Fibroblast of the aortic adventitia (primary cell): Measurements from ENCODE around the gene SMIM12. TPM values are rescaled to one million over a fixed set of nuclear protein-coding genes. Genes with fewer than 3 reads are reported as not detected.

ENCODE experiments used
- DNase-seq: peaks from one replicate; pipeline ENCODE4 v3.0.0-alpha.2; 2010; ENCODE audit warnings: low read depth
- H3K4me3 ChIP-seq: 2 replicates; pipeline ENCODE4 v1.5.1; 2011; ENCODE audit warnings: low read depth, mild to moderate bottlenecking, control low read depth, low read length, moderate library complexity
- total RNA-seq: library from RNA; depleted of rRNA; stranded (reverse); fragments of >200 nt; gene quantifications from 2 replicates; pipeline ENCODE4 v1.2.3, GENCODE V29; 2012; ENCODE audit warnings: low replicate concordance
- TF ChIP-seq, protein P1 (sequence below): IDR thresholded peaks from 2 replicates; pipeline ENCODE4 v1.5.1; 2011; ENCODE audit warnings: mild to moderate bottlenecking, low read length, control low read depth, inconsistent platforms; ENCODE audit not compliant: insufficient read depth

Gene SMIM12
- total RNA-seq, 1 donor: 24.9 TPM

GRCh38 chr1:34840426-34840825, 19.1 kb downstream of the SMIM12 start:
- no peak overlapping the region for H3K4me3 ChIP-seq
- TF ChIP-seq, protein P1, sequence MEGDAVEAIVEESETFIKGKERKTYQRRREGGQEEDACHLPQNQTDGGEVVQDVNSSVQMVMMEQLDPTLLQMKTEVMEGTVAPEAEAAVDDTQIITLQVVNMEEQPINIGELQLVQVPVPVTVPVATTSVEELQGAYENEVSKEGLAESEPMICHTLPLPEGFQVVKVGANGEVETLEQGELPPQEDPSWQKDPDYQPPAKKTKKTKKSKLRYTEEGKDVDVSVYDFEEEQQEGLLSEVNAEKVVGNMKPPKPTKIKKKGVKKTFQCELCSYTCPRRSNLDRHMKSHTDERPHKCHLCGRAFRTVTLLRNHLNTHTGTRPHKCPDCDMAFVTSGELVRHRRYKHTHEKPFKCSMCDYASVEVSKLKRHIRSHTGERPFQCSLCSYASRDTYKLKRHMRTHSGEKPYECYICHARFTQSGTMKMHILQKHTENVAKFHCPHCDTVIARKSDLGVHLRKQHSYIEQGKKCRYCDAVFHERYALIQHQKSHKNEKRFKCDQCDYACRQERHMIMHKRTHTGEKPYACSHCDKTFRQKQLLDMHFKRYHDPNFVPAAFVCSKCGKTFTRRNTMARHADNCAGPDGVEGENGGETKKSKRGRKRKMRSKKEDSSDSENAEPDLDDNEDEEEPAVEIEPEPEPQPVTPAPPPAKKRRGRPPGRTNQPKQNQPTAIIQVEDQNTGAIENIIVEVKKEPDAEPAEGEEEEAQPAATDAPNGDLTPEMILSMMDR: no peak
- no peak for DNase-seq

DNA sequence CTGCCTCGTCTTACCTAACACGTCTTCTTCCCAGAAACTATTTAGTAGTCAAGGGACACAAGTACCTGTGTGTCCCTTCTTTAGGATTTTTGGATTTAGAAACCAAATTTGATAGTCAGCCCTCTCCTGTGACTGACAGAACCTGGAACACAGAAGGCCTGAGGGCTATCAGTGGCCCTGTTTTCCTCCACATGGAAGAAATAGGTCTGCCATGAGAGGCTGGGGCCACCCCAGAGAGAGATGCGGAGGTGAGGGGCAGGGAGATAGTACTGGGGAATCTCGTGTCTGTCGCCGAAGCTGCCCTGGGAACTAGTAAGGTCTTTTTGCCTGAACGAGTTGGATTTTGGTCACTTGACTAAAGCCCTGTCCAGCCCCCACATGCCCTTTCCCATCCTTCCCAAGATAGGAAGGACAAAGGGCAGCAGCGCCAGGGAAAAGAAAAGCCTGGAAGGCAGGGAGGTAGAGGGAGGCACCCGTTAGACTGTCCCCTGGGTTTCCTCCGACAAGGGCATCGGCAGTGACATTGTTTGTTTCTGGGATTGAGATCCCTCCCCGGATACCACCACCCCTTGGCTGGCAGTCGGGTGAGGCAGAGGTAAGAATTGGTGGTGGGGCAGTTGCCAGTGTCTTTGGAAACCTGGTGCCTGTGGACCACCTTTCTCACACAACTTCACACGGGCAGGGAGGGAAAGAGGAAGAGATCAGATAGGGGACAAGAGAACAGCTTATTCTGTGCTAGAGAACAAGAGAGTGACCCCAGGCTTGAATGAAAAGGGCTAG, 19.8 kb downstream of the SMIM12 start:
- DNase-seq: no peak
- TF ChIP-seq, protein P1: no peak
- no peak overlapping the region for H3K4me3 ChIP-seq

DNA sequence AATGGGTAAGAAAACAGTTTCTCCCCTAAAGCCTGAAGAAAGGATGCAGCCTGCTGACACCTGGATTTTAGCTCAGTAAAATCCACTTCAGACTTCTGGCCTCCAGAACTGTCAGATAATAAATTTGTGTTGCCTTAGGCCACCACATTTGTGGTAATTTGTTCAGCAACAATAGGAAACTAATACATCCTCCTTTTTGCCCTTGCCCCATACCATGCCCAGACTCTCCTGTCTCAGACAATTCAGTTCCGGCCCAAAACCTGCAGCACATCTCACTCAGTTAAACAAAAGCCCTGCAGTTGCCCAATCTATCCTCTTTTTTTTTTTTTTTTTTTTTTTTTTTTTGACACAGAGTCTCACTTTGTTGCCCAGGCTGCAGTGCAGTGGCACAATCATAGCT, 25.8 kb downstream of the SMIM12 start:
- TF ChIP-seq, protein P1: no peak
- no peak overlapping the region for H3K4me3 ChIP-seq
- DNase-seq: no peak

GRCh38 chr1:34831721-34832246, 27.8 kb downstream of the SMIM12 start:
- TF ChIP-seq, protein P1: no peak
- no peak overlapping the region for H3K4me3 ChIP-seq
- no peak for DNase-seq

DNA sequence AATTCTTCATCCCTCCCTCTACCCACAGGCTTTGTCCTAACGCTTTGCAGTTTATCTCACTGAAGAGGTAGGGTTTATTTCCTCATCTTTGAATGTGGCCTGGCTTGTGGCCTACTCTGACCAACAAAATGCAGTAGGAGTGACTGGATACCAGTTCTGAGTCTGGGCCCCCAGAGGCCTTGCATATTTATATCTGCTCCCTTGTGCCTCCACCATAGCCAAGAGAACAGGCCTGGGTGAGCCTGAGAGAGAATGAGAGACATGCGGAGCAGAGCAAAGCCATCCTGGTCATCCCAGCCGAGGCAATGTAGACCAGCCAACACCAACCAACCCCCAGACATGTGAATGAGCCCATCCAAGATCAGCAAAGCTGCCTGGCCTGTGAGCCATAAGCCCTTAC, 30.3 kb downstream of the SMIM12 start:
- TF ChIP-seq, protein P1: no peak
- DNase-seq: peak; percentile 41
- no peak overlapping the region for H3K4me3 ChIP-seq

- TF ChIP-seq, protein P1: no peak
- DNase-seq: no peak
- no peak overlapping the region for H3K4me3 ChIP-seq
Measured at GRCh38 chr1:34828611-34829010, 30.9 kb downstream of the SMIM12 start.
